Glutamatergic neuron (in vitro differentiated cells): ENCODE results near the gene FBXO7. TPM values are rescaled to one million over a fixed set of nuclear protein-coding genes. Genes with fewer than 3 reads are reported as not detected.

Source experiments
- DNase-seq: peaks from one replicate; pipeline ENCODE4 v3.0.0; 2022
- H3K27ac Mint-ChIP-seq: one replicate; pipeline ENCODE4 v1.8.0; 2020; ENCODE audit warnings: mild to moderate bottlenecking, mixed read lengths, inconsistent platforms; ENCODE audit not compliant: unreplicated experiment
- H3K27me3 Mint-ChIP-seq: one replicate; pipeline ENCODE4 v1.8.0; 2020; ENCODE audit warnings: mild to moderate bottlenecking, moderate library complexity, mixed read lengths, inconsistent platforms; ENCODE audit not compliant: unreplicated experiment
- H3K36me3 Mint-ChIP-seq: one replicate; pipeline ENCODE4 v1.8.0; 2020; ENCODE audit warnings: mild to moderate bottlenecking, mixed read lengths, inconsistent platforms; ENCODE audit not compliant: unreplicated experiment
- H3K4me1 Mint-ChIP-seq: one replicate; pipeline ENCODE4 v1.8.0; 2020; ENCODE audit warnings: mild to moderate bottlenecking, low read depth, mixed read lengths, inconsistent platforms; ENCODE audit not compliant: unreplicated experiment
- H3K4me3 Mint-ChIP-seq: one replicate; pipeline ENCODE4 v1.8.0; 2020; ENCODE audit warnings: mild to moderate bottlenecking, mixed read lengths, inconsistent platforms; ENCODE audit not compliant: unreplicated experiment
- H3K9me3 Mint-ChIP-seq: one replicate; pipeline ENCODE4 v1.8.0; 2020; ENCODE audit warnings: mild to moderate bottlenecking, moderate library complexity, mixed read lengths, inconsistent platforms; ENCODE audit not compliant: unreplicated experiment
- total RNA-seq: library from RNA; stranded (reverse); fragmentation: NEBNext Ultra II Directional; extraction: Animal tissue kit (Norgen Biotek cat#: 25700); gene quantifications from one replicate; pipeline ENCODE4 v1.2.1, GENCODE V29; 2021; ENCODE audit not compliant: unreplicated experiment
- TF ChIP-seq, protein P1 (sequence below): fragments of 200-600 bp; sonication (generic); IDR thresholded peaks from one replicate; pipeline ENCODE4 v1.5.0; 2021; ENCODE audit not compliant: partially characterized antibody, unreplicated experiment

FBXO7 gene
- total RNA-seq, 1 donor from 2014 or later: 78.3 TPM

DNA sequence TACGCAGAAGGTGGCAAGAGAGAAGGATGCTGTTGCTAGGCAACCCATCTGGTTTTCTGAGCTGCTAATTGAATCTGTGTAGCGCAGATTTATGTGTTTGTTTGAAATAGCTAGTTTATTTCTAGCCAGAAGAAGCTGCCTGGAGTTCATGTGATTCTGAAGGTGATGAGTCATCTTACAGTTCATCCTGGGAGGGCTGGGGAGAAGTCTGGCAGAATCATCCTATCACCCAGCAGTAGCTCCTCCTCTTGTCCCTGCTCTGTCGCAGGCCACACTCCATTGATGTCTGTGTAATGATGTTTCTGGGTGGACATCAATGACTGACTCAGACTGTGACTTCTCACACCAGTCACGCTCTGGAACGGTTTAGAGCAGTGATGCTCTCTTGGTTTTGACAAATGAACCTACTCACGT lies 4.8 kb upstream of the FBXO7 start:
- TF ChIP-seq, protein P1, sequence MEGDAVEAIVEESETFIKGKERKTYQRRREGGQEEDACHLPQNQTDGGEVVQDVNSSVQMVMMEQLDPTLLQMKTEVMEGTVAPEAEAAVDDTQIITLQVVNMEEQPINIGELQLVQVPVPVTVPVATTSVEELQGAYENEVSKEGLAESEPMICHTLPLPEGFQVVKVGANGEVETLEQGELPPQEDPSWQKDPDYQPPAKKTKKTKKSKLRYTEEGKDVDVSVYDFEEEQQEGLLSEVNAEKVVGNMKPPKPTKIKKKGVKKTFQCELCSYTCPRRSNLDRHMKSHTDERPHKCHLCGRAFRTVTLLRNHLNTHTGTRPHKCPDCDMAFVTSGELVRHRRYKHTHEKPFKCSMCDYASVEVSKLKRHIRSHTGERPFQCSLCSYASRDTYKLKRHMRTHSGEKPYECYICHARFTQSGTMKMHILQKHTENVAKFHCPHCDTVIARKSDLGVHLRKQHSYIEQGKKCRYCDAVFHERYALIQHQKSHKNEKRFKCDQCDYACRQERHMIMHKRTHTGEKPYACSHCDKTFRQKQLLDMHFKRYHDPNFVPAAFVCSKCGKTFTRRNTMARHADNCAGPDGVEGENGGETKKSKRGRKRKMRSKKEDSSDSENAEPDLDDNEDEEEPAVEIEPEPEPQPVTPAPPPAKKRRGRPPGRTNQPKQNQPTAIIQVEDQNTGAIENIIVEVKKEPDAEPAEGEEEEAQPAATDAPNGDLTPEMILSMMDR: no peak
- Mint-ChIP-seq H3K27ac (peak overlapping the region; percentile 55), H3K9me3 (no peaks in the 10 kb centered on the region), H3K4me1 (peaks cover 12% of the 10 kb centered on the region), H3K4me3 (no peak overlapping the region), H3K36me3 (no peaks in the 10 kb centered on the region), H3K27me3 (peaks cover 2% of the 10 kb centered on the region)
- DNase-seq: no peak

DNA sequence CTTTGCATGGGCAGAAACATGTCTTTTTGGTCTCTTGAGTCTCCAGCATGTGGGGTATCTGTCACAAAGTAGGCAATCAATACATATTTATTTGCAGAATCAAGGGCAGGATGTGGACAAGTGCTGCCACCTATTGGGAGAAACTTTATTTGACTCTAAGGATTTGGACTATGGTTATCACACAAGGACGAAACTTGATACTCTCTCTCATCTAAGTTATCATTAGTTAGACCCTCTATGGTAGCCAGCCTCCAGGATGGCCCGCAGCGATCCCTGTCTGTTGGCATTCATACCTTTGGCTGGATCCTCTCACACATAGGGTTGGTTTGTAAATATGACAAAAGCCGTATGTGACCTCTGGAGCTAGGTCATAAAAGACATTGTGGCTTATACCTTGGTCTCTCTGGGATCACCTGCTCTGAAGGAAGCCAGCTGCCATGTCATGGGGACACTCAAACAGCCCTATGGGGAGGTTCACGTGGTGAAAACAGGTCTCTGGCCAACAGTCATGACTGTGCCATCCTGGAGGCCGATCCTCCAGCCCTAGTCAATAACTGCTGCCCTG lies 1.1 kb upstream of the FBXO7 start:
- DNase-seq: peak; percentile 18
- Mint-ChIP-seq H3K36me3 (no peaks in the 10 kb centered on the region), H3K27me3 (no peaks in the 10 kb centered on the region), H3K27ac (peak overlapping the region; percentile 87), H3K4me3 (peak overlapping the region; percentile 88), H3K4me1 (peaks cover 12% of the 10 kb centered on the region), H3K9me3 (peaks cover 5% of the 10 kb centered on the region)
- TF ChIP-seq, protein P1: peak; percentile 81

DNA sequence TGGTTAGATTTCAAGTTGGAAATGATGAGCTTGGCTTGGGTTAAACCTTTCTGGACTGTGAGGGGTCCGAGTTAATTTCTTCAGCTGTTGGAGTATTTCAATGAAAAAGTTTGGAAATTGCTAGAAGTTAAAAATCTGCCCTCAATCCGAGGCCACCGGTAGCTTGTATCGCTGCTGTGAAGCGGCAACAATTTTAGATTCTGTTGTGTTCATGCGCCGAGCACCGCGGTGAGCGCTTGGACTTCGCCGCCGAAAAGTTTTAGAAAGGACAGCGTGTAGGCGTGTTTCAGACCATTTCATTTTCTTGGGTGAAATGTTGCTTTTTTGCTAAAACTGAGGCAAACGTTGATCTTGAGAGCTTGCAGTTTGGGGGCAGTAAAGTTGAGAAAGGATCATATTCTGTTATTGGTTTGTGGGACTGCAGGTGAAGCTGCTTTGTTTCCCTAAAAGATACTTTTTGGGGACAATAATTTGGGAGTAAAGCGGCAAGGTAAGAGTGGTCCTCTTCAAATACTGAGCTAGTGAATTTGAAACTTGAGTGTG lies 928 bp downstream of the FBXO7 start:
- Mint-ChIP-seq H3K27ac (peak overlapping the region; percentile 79), H3K36me3 (no peaks in the 10 kb centered on the region), H3K27me3 (peaks cover 2% of the 10 kb centered on the region), H3K9me3 (peaks cover 5% of the 10 kb centered on the region), H3K4me3 (peak overlapping the region; percentile 99), H3K4me1 (peaks cover 4% of the 10 kb centered on the region)
- TF ChIP-seq, protein P1: no peak
- DNase-seq: no peak

DNA sequence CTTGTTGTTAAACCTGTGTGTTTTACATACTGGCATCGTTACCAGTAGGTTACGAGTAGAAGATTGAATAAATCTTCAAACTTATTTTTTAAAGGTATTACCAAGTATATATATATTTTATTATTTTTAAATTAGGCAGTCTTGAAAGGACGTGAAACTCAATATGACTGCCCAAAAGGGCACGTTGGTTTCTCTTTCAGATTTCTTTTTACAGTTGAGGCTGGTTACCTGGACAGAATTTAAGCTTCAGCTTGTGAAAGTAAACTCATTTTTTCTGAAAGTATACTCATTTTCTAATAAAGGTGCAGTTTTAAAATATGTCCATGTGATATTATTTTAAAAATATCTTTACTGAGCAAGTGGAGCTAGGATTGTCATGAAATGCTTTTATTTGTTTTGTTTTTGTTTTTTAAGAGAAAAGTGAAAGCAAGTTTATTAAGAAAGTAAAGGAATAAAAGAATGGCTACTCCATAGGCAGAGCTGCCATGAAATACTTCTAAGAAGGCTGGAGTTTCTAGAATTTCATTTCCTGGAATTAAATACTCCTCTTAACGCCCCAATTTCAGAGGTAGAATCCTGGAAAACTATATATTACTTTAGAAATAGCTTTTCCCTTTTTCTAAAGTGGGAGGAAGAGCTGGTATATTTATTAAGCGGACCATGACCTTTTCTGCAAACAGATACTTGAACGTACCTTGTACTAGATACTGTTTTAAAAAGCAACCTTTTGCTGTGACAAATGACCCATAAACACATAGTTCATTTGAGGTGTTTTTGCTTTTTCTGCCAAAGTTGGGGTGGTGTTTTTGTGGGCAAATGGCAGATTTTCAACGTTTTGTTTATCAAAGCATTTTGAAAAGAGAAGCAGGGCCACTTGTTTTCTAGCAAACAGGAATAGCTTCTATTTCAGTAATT lies 1.9 kb downstream of the FBXO7 start:
- Mint-ChIP-seq H3K4me3 (peak overlapping the region; percentile 99), H3K27me3 (peaks cover 2% of the 10 kb centered on the region), H3K9me3 (peaks cover 5% of the 10 kb centered on the region), H3K36me3 (no peaks in the 10 kb centered on the region), H3K27ac (no peak overlapping the region), H3K4me1 (peaks cover 4% of the 10 kb centered on the region)
- DNase-seq: no peak
- TF ChIP-seq, protein P1: no peak
